NOMO-1 treated with dmso at 0.1 percent for 144 hours (cell line): ENCODE results near the gene CYB561D1.

Experiments used
- DNase-seq: peaks from one replicate; lab custom pipeline; 2025; ENCODE audit not compliant: unreplicated experiment; lab: John Stamatoyannopoulos, UW

The CYB561D1 gene

DNA sequence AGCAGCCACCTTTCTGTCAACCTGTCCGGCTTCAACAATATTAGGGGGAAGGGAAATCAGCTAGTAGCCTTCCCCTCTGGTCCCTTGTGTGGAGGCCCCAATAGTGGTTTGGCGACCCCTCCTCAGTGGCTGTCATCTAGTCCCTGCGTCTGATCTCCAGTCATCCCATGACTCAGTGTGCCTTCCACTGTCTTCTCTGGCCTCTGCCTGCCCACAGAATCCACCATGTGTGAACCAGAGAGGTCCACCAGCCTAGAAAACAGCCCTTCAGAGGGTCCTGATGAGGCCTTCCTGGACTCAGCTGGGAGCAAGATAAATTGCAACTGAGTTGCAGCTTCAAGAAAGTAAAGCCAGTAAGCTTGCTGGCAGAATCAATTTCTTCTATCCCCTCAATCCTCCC lies 14.0 kb upstream of the CYB561D1 start:
- DNase-seq = no peak

DNA sequence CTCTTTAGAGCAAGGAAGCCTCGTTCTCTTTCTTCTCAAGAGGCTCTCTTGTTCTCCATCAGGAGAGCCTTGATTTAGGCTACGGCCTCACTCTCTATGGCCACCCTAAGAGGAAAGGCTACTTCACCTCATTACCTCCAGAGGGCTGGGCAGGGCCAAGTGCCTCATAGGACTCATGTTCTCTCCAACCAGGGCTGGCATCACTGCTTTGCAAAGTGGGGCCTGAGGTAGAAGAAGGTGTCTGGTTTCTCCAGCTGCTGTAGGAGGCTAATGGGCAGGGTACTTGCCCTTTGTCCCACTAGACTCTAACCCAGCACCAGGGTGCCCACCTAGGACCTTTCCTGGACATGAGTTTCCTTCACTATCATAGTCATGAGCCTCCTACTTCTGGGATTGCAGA lies 12.2 kb upstream of the CYB561D1 start:
- DNase-seq = no peak

DNA sequence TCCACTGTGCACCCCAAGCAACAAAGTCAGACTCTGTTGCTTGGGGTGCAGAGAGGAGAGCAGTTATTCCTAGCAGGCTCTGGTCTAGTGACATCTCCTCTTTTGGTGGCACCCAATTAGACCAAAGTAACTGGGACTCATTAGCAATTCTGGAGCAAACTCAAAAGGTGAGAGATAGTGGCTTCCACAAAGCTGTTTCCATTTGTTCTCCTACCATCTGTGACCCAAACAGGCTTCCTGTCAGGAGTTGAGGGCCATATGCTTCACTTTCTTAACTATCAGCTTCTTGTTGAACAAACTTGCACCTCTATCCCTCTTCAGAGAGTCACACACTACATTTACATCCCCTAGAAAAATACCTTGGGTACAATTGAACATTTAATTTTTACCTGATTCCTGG lies 11.7 kb upstream of the CYB561D1 start:
- no peak for DNase-seq

DNA sequence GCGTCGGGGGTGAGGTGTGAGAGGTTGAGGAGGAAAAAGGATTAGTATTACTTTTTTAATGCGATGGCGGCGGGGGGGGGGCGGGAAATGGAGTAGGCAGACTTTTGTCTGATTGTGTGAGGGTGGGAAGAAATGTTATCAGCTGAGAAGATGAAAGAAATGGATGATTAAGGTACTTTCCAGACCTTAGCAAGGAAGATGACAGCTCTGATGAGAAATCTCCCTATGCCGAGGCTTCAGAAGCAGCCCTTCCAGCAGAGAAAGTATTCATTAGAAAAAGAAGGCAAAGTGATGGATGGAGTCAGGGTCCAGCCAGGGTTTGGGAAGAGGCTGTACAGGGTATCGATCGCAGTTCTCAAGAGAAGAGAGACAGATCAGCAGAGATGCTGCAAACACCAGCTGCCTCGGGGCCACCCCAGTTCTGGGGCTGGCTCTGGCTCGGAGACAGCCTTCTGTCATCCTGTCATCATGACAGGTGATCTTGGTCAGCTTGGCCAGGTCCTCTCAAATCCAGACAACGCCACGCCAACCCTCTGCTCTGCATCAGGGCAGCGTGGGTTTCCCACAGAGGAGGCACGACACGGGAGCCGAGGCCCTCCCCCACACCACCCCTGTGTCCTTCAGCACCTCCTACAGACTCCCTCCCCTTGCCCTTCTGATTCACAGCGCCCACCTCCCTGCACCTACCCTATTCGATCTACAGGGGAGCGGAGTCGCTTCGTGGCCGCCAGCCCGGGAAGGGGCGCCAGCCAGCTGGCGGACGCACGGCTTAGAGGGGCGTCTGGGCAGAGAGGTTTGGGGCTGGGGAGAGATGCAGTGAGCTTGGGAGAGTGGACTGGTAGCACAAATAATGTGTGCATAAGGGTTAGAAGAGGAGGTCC lies 10.9 kb upstream of the CYB561D1 start:
- DNase-seq = no peak

DNA sequence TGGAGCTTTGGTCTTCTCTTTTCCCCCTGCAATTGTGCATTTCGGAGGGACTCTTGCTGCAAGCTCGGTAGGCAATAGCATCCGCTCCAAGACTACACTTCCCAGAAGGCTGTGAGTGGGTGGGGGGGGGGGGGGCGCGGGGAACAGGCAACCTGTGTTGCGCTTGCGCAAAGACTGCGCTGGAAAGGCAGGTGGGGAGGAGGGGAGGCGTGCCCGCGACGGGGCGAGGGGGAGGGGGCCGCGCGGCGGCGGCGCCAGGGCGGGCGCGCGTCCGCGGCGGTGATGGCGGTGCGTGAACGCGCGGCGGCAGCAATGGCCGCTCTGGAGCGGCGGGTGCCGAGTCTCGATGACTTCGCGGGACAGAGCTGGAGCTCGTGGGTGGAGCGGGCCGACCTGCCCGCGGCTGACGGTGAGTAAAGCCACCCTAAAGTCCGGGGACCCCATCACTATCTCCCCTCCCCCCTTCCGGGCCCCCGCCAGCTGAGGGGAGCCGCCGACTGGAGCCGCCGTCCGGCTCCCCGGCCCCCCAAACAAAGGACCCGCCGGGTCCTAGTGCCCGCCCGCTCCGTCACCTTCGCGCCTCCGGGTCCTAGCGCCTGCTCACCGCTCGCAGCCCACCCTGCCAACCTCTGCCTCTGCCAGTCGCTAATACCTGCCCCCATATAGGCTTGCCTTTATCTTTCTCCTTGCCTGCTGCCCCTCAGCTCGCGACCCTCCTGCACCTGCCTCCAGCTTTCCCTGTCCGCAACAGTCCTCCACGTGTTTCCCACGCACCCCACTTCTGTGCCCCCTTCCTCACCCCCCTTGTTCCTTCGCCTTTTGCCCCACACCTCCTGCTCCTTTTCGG lies 10.0 kb upstream of the CYB561D1 start, which contains the start of gene ATXN7L2:
Gene ATXN7L2, plus strand, starts transcription at position 234 of the 847 bp plus-strand sequence. Its CDS starts 49 bp downstream, at position 283.
- peak; percentile 77 for DNase-seq

DNA sequence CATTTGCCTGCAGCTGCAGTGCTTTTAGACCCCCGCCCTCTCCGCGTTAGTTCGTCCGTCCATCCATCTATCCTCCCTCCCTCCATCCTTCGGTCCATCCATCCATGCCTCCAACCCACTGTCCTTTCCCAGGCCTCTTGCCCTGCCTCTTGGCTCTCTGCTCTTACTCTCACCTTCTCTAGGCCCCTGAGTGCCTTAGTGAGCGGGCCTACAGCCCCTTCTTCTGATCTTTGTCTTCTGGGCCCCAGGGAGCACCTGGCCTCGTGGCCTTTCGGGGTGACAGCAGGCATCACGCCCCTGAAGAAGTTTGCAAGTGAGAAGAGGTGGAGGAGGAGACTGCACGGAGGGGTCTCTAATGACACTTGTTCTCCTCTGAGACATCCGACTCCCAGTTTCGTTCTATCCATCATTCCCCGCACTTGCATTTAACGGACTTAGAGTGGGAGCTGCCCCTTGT lies 9.3 kb upstream of the CYB561D1 start:
- no peak for DNase-seq

DNA sequence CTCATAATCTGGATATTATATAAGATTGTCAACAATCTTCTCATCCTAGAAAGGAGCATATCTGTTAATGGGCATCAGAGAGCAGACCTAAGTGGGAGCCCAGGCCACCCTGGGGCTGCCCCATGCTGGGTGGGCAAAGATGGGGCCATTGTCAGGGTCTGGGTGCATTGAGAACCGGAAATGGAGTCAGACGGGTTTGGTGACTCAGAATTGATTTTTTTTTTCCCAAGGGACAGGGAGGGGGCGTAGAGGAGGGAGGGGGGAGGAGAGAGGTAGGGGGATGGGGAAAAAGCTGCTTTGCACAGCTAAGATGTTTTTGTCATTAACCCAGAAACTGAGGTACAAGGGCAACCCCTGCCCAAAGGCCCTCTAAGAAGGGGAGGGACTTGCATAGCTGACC lies 8.9 kb upstream of the CYB561D1 start:
- no peak for DNase-seq

DNA sequence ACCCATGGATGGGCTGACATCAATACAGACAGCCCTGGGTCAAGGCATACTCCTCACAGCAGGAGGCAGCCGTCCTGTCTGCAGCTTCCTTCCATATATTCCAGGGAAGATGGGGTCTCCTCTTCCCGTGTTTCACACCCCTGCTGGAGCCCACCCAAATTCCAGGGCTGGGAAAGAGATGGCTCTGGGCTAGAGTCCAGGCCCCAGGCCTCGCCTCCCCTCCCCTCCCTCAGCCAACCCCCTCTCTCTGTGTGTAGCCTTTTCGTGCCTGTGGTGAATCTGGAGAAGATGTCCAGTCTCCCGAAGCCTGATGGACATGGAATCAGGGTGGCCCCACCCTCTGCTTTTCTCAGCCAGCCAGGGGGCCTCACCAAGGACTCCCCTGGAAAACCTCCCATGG lies 6.6 kb upstream of the CYB561D1 start:
- no peak for DNase-seq

DNA sequence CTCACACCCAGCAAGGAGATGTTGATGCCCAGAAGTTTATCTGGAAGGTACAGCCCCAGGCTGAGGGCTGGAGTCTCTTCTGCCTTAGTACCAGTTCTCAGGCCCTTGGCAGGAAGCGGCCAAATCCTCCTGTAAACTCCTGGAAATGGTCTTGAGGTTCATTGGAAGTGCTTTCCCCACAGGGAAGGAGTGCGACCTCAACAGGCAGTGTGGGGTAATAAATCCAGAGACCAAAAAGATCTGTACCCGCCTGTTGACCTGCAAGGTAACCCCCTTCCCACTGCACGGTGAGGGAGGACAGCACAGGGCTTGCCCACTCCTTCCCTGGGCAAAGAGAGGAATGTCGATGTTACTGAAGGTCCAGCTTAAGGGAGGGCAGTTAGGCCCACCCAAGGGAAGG lies 5.7 kb upstream of the CYB561D1 start:
- DNase-seq = no peak

DNA sequence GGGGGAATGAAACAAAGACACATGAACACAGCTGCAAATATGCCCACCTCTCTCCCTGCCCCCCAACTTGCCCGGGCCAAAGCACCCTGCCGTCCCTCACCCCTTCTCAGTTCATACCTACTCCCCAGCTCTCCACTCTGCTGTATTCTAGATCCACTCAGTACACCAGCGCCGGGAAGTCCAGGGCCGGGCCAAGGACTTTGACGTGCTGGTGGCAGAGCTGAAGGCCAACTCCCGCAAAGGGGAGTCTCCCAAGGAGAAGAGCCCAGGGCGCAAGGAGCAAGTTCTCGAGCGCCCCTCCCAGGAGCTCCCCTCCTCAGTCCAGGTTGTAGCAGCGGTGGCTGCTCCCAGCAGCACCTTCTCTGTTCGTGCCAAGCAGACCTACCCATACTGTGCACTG lies 5.2 kb upstream of the CYB561D1 start:
- DNase-seq = no peak

DNA sequence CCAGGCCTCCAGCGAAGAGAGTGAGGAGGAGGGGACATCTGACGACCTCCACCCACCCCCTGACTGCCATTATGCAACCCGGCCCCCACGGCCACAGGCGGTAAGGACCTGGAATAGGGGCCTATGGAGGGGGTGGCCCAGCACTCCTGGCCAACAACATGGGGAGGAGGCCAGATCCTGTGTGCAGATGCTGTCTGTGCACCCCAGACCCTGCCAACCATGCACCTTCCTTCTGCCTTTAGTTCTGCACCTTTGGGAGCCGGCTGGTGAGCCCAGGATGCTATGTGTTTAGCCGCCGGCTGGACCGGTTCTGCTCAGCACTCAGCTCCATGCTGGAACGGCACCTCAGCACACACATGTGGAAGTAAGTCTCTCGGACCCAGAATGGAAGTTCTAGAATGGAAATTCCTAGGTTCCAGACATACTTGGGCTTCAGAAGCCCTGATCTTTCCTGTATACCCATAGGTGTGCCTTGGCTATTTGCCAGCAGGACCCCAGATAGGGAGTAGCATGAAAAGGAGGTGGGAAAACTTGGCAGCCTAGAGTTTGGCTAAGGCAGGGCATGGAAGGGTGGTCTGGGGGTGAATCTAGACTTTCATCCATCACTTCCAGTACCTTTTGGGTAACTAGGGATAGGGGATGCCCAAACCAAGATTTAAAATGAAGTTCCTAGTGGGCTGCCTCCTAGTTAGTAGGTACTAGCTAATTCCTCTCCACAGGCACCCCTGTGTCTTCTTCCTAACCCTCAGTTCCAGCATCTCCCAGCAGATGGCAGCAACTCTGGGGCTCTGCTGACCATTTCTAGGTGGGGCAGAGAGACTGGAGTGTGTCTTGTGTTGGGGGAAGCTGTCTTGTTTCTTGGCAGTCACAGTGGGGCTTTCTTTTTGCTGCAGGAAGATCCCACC lies 3.6 kb upstream of the CYB561D1 start:
- peak; percentile 46 for DNase-seq

DNA sequence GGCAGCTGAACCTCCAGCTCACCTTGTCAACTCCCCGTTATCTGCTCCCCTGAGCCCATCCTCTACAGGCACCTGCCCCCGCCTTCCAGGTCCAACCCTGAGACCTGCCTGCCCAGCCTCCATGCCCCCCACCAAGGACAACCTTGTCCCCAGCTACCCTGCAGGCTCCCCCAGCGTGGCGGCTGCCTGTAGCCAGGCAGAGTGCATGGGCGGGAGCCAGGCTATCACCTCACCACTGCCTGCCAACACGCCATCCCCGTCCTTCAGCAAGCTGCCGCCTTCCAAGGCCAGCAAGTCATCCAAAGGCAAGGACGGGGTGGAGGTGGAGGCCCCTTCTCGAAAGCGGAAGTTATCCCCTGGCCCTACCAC lies 3.0 kb upstream of the CYB561D1 start:
- DNase-seq = no peak

DNA sequence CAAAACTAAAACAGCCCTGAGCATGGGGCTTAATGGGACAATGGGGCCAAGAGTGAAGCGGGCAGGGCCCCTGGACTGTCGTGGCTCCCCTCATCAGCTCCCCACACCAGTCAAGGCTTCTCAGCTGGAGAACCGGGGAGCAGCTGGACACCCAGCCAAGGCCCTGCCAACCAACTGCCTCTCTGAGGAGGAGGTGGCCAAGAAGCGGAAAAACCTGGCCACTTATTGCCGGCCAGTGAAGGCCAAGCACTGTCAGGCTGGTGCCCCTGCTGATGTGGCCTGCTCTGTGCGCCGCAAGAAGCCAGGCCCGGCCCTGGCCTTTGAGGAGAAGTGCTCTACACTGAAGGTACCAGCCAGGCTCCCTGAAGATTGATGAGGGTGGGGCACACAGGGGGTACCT lies 2.5 kb upstream of the CYB561D1 start:
- DNase-seq = no peak

DNA sequence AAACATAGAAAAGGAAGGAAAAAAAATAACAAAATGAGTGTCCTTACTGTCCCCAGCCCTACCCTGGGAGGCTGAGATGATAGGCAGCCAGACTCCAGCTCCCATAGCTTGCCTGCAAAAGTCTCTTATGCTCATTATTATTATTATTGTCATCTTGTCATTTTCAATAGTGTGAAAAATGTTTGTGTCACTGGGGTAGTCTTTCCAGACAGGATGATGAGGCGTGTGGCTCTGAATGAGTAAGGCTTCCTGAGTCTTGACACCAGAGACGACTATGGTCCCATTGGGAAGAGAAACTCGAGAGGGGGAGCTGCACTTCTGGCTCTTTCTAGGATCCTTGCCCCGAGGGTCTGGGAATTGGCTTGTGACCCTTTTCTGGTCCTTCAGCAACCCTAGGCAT lies 1.1 kb upstream of the CYB561D1 start:
- DNase-seq = no peak

DNA sequence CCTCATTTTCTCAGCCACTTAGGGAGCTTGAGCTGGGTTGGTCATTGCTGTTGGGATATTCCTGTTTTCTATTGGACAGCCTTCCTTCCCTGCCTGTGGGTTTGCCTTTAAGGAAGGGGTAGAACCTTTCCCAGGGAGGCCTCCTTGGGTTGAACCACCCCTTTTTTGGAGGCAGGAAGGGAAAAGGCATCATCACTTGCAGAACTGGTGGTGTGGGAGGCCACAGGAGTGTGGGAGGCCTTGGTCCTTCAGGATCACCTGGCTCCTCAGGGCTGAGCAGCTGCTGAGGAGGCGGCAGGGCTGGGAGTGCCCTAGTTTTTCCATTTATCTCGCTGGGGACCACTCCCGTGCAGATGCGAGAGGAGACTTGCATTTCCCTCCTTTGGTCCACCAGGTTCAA lies 667 bp upstream of the CYB561D1 start:
- no peak for DNase-seq

DNA sequence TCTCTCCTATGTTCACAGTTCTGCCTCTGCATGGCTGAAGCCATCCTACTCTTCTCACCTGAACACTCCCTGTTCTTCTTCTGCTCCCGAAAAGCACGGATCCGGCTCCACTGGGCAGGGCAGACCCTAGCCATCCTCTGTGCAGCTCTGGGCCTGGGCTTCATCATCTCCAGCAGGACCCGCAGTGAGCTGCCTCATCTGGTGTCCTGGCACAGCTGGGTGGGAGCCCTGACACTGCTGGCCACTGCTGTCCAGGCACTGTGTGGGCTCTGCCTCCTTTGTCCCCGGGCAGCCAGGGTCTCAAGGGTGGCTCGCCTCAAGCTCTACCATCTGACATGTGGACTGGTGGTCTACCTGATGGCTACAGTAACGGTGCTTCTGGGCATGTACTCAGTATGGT lies 1.8 kb downstream of the CYB561D1 start:
- DNase-seq = no peak

DNA sequence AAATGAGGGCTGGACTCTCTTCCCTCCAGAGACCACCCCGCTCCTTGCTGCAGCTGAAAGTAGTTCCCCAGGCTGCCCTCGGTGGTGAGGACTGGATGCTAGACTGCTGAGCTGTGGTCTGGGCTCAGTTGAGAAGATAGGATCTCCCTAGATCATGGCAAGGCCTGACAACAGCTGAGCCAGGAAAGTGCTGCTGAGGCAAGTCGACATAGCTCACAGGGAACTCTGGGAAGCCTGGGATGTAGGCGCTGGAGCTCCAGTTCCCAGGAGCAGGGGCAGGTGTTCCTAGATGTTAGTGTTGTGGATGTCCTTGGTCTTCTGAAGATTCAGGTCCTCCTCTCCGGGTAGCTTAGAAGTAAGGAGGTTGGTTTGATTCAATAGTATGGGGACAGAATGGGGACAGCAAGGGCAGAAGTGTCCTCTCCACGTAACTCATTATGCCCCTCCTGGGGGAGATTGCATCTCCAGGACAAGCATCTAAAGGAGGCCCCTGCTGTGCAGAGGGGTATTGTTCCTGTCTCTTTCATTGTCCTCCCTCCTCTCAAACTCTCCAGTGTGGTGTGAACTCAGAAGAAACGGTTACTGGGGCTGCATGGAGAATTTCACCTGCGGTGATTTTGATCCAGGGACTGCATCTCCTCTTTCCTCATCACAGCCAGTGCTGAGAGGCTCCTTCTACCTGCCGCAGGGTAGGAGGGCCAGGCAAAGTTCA lies 3.7 kb downstream of the CYB561D1 start:
- DNase-seq = no peak

DNA sequence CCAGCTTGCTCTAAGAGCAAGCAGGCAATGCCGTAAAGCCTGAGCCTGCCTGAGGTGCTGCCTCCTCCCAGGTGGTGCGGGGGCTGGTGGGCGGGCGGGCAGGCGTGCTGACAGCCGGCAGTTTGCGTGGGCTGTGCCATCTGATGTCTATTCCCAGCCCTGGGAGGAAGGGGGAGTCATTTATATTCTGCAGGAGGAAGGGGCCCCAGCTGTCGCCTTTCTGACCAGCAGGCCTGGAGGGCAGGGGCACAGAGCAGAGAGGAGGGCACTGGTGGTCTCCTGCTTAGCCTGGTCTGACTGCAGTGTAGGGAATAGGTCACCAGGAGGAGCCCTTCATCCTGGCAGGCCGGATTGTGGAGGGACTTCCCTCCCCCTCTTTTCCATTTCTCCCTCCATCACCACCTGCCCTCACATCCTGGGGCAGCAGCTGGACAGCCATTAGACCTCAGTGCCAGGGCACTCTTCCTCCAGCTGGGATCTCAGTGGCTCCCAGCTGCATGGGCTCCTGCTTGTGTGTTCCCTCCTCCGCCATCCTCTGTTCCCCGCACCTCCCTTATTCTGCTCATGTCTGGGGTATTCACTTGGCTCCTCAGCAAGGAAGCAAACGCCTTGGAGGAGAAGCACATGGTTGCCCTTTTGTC lies 4.4 kb downstream of the CYB561D1 start:
- no peak for DNase-seq

DNA sequence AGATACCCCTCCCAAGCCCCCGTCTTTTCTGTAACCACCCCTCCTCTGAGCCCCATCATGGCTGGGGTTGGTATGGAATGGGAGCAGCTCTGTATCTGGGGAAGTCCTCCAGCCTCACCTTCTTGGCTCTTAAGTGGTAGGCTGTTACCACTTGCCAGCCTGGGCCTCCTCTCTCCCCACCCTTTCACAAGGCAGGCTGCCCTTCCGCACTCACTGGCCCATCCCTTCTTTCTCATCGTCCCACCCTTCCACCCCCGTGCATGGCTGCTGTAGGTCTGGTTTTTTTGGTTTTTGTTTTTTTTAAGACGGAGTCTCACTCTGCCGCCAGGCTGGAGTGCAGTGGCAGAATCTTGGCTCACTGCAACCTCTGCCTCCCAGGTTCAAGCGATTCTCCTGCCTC lies 5.2 kb downstream of the CYB561D1 start:
- no peak for DNase-seq
